GM10266 (cell line): ENCODE data around the gene IDUA.

Source experiments
- DNase-seq: peaks from one replicate; pipeline ENCODE4 v3.0.0; 2012; ENCODE audit errors: extremely low spot score
- CTCF ChIP-seq: IDR thresholded peaks from 2 replicates; pipeline ENCODE4 v1.5.1; 2012; ENCODE audit warnings: mild to moderate bottlenecking, low read depth; ENCODE audit not compliant: control insufficient read depth, insufficient read depth; ENCODE audit errors: missing control alignments

The IDUA gene

GRCh38 chr4:965766-966134, 21.1 kb upstream of the IDUA start:
- no peak for TF ChIP-seq CTCF
- no peak for DNase-seq

GRCh38 chr4:966266-967112, 20.4 kb upstream of the IDUA start:
- no peak for DNase-seq
- TF ChIP-seq CTCF = no peak

- TF ChIP-seq CTCF = no peak
- DNase-seq = no peak
These were observed 19.4 kb upstream of the IDUA start for GRCh38 chr4:967113-968104.

GRCh38 chr4:968221-968620, 18.6 kb upstream of the IDUA start:
- TF ChIP-seq CTCF = no peak
- DNase-seq = no peak

- no peak for DNase-seq
- no peak for TF ChIP-seq CTCF
These were observed 18.0 kb upstream of the IDUA start for GRCh38 chr4:968621-969394.

- no peak for TF ChIP-seq CTCF
These were observed 16.6 kb upstream of the IDUA start for GRCh38 chr4:970046-970745.

More at GRCh38 chr4:970046-970745, 16.6 kb upstream of the IDUA start:
- no peak for DNase-seq
